HG03103 (cell line): ENCODE measurements around the gene MEI4.
"Not testable (repeated sequence)": the region's sequence is repeated elsewhere in the genome, so short reads cannot be mapped to it uniquely, and the experiment has no call there.

Experiments used
- ATAC-seq: cut with Tn5 transposase; IDR thresholded peaks from one replicate; pipeline ENCODE4 v1.9.1; 2021; ENCODE audit warnings: low read depth; ENCODE audit not compliant: unreplicated experiment

MEI4 gene

GRCh38 chr6:77652739-77653138 is at the start of gene MEI4:
Gene MEI4 (plus strand): TSS chr6:77653039. CDS start chr6:77690672, 37,633 bp downstream.
- ATAC-seq = no peak

GRCh38 chr6:77604476-77604875 is 48.4 kb upstream of the MEI4 start:
- ATAC-seq = no peak

- no peak for ATAC-seq
Measured at GRCh38 chr6:77607004-77607403, 45.8 kb upstream of the MEI4 start.

GRCh38 chr6:77609106-77609505 is 43.7 kb upstream of the MEI4 start:
- ATAC-seq = no peak

GRCh38 chr6:77619114-77619513 is 33.7 kb upstream of the MEI4 start:
- ATAC-seq = no peak

- ATAC-seq = no peak
Measured at GRCh38 chr6:77620278-77620882, 32.5 kb upstream of the MEI4 start.

- no peak for ATAC-seq
Measured at GRCh38 chr6:77624515-77624914, 28.3 kb upstream of the MEI4 start.

- ATAC-seq = no peak
Measured at GRCh38 chr6:77626426-77626825, 26.4 kb upstream of the MEI4 start.

GRCh38 chr6:77630014-77630413 is 22.8 kb upstream of the MEI4 start:
- no peak for ATAC-seq

- ATAC-seq = no peak
Measured at GRCh38 chr6:77633471-77633870, 19.4 kb upstream of the MEI4 start.

- no peak for ATAC-seq
Measured at GRCh38 chr6:77633993-77634715, 18.7 kb upstream of the MEI4 start.

- ATAC-seq = no peak
Measured at GRCh38 chr6:77638129-77638830, 14.6 kb upstream of the MEI4 start.

GRCh38 chr6:77644102-77644705 is 8.6 kb upstream of the MEI4 start:
- no peak for ATAC-seq

GRCh38 chr6:77650098-77650663 is 2.7 kb upstream of the MEI4 start:
- peak; percentile 79 for ATAC-seq

GRCh38 chr6:77653816-77654215 is 977 bp downstream of the MEI4 start:
- ATAC-seq = no peak

GRCh38 chr6:77655035-77655434 is 2.2 kb downstream of the MEI4 start:
- ATAC-seq = not testable (repeated sequence)

GRCh38 chr6:77656999-77657764 is 4.3 kb downstream of the MEI4 start:
- ATAC-seq = no peak

- ATAC-seq = no peak
Measured at GRCh38 chr6:77666340-77666739, 13.5 kb downstream of the MEI4 start.

GRCh38 chr6:77666846-77667245 is 14.0 kb downstream of the MEI4 start:
- ATAC-seq = no peak

GRCh38 chr6:77669913-77670312 is 17.1 kb downstream of the MEI4 start:
- ATAC-seq = no peak
